Measurements from ENCODE around the gene SMARCA4. TPM values are rescaled to one million over a fixed set of nuclear protein-coding genes. Genes with fewer than 3 reads are reported as not detected.

SMARCA4 gene
- total RNA-seq, 2 experiments from 2014 or later = 97.0 to 98.7 TPM

DNA sequence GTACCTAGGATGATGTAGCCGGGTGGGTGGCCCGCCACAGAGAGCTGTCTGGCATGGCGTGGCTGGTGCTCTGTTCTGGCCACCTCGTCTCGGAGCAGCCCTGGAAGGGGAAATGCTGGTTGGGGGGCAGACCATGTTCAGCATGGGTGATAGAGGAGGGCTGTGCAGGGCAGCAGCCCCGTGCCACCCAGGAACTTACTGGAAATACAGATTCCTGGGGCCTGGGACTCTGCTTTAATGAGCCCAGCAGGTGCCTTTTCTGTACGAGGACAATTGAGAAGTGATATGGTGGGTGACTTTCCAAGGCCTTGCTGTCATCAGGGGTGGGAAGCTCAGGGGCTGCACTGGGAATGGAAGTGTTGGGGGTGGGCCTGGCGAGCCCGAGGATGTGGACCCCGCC is 24.7 kb downstream of the SMARCA4 start:
- H3K36me3 Mint-ChIP-seq (ENCODE audit: low read depth) = peaks cover 9% of the 10 kb centered on the region
- H3K27ac Mint-ChIP-seq = no peak overlapping the region
- no peak overlapping the region for H3K4me3 Mint-ChIP-seq
- no peaks in the 10 kb centered on the region for H3K4me1 Mint-ChIP-seq (ENCODE audit: low read depth)
- H3K27me3 Mint-ChIP-seq = no peaks in the 10 kb centered on the region
- no peak for DNase-seq
- no peak for ATAC-seq
- no peaks in the 10 kb centered on the region for H3K9me3 Mint-ChIP-seq
- intact Hi-C loops (cut with micrococcal nuclease) = no loop called here
- ChIA-PET POLR2A (no interaction called here), CTCF (no interaction called here)
- TF ChIP-seq, protein P1, sequence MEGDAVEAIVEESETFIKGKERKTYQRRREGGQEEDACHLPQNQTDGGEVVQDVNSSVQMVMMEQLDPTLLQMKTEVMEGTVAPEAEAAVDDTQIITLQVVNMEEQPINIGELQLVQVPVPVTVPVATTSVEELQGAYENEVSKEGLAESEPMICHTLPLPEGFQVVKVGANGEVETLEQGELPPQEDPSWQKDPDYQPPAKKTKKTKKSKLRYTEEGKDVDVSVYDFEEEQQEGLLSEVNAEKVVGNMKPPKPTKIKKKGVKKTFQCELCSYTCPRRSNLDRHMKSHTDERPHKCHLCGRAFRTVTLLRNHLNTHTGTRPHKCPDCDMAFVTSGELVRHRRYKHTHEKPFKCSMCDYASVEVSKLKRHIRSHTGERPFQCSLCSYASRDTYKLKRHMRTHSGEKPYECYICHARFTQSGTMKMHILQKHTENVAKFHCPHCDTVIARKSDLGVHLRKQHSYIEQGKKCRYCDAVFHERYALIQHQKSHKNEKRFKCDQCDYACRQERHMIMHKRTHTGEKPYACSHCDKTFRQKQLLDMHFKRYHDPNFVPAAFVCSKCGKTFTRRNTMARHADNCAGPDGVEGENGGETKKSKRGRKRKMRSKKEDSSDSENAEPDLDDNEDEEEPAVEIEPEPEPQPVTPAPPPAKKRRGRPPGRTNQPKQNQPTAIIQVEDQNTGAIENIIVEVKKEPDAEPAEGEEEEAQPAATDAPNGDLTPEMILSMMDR (IDR thresholded peaks at IDR 0.05) = no peak

DNA sequence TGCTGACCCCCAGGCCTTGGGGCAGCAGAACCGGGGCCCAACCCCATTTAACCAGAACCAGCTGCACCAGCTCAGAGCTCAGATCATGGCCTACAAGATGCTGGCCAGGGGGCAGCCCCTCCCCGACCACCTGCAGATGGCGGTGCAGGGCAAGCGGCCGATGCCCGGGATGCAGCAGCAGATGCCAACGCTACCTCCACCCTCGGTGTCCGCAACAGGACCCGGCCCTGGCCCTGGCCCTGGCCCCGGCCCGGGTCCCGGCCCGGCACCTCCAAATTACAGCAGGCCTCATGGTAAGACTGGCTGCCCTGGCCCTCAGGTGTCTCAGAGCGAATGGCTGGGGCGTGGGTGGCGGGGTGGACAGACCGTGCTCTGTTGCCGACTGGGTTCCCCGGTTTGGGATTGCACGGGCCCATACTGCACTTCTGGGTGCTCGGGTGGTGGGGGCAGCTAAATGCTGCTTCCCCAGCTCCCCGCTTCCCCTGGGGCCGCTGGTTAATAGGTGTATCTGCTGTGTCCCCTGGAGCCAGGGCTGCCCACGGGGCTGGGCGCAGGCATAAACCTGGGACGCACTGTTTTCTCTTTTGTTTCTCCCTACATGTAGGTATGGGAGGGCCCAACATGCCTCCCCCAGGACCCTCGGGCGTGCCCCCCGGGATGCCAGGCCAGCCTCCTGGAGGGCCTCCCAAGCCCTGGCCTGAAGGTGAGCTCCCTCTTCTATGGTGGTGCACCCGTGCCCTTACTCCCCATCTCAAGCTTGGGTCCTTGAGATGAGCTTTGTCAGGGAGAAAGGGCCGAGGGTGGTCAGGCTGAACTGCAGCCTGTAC is 25.7 kb downstream of the SMARCA4 start:
- ChIA-PET CTCF (interaction anchor here (0.7 to 1.2 kb wide), 3 partner anchors 11 to 46 kb away, joined by 3 to 5 read pairs (median 3); no protein-coding TSS in a partner anchor), POLR2A (no interaction called here)
- intact Hi-C loops (cut with micrococcal nuclease) = no loop called here
- TF ChIP-seq, protein P1 (IDR thresholded peaks at IDR 0.05) = no peak
- no peaks in the 10 kb centered on the region for H3K27me3 Mint-ChIP-seq
- H3K4me3 Mint-ChIP-seq = no peak overlapping the region
- no peak overlapping the region for H3K27ac Mint-ChIP-seq
- peaks cover 12% of the 10 kb centered on the region for H3K36me3 Mint-ChIP-seq (ENCODE audit: low read depth)
- ATAC-seq (no peak), DNase-seq (no peak)
- H3K4me1 Mint-ChIP-seq (ENCODE audit: low read depth) = no peaks in the 10 kb centered on the region
- no peaks in the 10 kb centered on the region for H3K9me3 Mint-ChIP-seq

DNA sequence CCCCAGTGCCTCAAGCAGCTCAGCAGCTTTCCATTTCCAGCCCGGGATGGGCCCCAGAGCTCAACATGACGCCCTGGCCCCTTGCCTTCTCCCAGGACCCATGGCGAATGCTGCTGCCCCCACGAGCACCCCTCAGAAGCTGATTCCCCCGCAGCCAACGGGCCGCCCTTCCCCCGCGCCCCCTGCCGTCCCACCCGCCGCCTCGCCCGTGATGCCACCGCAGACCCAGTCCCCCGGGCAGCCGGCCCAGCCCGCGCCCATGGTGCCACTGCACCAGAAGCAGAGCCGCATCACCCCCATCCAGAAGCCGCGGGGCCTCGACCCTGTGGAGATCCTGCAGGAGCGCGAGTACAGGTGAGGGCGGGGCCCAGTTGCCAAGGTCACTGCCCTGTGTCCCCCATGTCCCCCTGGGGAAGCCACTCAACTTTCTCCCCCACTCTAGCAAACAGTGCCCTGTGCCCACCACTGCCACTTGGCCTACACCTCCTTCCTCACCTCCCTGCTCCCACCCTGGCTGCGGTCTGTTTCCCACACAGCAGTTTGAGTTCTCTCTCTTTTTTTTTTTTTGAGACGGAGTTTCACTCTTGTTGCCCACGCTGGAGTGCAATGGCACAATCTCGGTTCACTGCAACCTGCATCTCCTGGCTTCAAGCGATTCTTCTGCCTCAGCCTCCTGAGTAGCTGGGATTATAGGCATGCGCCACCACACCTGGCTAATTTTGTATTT is 26.9 kb downstream of the SMARCA4 start:
- intact Hi-C loops (cut with micrococcal nuclease) = no loop called here
- Mint-ChIP-seq H3K4me3 (no peak overlapping the region), H3K36me3 (ENCODE audit: low read depth) (peaks cover 14% of the 10 kb centered on the region), H3K9me3 (no peaks in the 10 kb centered on the region), H3K4me1 (ENCODE audit: low read depth) (no peaks in the 10 kb centered on the region), H3K27me3 (no peaks in the 10 kb centered on the region), H3K27ac (no peak overlapping the region)
- DNase-seq = no peak
- no peak for ATAC-seq
- TF ChIP-seq, protein P1 (IDR thresholded peaks at IDR 0.05) = no peak
- POLR2A ChIA-PET = no interaction called here
- CTCF ChIA-PET = interaction anchor here (1.2 kb wide), 1 partner anchor 47 kb away, joined by 3 read pairs; no protein-coding TSS in a partner anchor

DNA sequence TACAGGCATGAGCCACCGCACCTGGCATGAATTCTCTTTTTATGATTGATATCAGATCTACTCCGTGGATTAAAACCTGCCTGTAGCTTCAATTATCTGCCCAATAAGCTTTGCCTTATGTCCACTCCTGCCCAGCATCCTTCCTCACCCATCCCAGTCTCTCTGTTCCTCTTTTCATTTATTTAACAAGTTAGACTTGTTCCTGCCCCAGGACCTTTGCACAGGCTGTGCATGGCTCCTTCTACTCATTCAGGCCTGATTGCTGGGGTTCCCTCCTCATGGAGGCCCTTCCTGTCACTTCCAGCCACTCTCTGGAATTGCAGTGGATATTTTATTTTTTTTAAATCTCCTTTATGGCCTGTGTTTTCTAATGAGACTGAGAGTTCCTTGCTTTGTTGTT is 27.6 kb downstream of the SMARCA4 start:
- no peak overlapping the region for H3K4me3 Mint-ChIP-seq
- ChIA-PET POLR2A (no interaction called here), CTCF (no interaction called here)
- no peaks in the 10 kb centered on the region for H3K4me1 Mint-ChIP-seq (ENCODE audit: low read depth)
- TF ChIP-seq, protein P1 (IDR thresholded peaks at IDR 0.05) = no peak
- DNase-seq = no peak
- peaks cover 14% of the 10 kb centered on the region for H3K36me3 Mint-ChIP-seq (ENCODE audit: low read depth)
- no peaks in the 10 kb centered on the region for H3K9me3 Mint-ChIP-seq
- ATAC-seq = no peak
- H3K27ac Mint-ChIP-seq = no peak overlapping the region
- intact Hi-C loops (cut with micrococcal nuclease) = no loop called here
- H3K27me3 Mint-ChIP-seq = no peaks in the 10 kb centered on the region

DNA sequence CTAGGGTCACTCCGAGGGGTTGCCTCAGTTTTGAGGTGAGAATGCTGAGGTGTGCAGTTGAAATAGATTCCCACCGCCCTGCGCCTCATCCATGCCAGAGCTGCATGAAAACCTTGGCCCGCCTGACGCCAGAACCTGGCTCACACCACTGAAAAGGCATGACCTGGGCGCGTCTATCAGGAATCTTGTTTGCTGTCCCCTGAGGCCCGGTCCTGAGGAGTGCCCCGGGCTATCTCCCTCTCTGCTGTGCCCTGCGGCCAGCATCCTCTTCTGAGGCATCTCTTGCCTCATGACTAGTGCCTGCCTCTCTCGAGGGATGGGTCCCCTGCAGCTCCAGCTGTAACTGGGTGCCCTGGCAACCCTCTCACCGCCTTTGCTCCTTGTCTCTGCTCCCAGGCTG is 28.1 kb downstream of the SMARCA4 start:
- Mint-ChIP-seq H3K9me3 (no peaks in the 10 kb centered on the region), H3K27ac (no peak overlapping the region), H3K36me3 (ENCODE audit: low read depth) (peaks cover 14% of the 10 kb centered on the region), H3K4me3 (no peak overlapping the region), H3K27me3 (no peaks in the 10 kb centered on the region), H3K4me1 (ENCODE audit: low read depth) (no peaks in the 10 kb centered on the region)
- TF ChIP-seq, protein P1 (IDR thresholded peaks at IDR 0.05) = no peak
- DNase-seq (no peak), ATAC-seq (no peak)
- POLR2A ChIA-PET = no interaction called here
- CTCF ChIA-PET = no interaction called here
- intact Hi-C loops (cut with micrococcal nuclease) = no loop called here

Measured in activated CD8-positive, alpha-beta T cell treated with anti-CD3 and anti-CD28 coated beads for 36 hours (primary cell).